Measurements from ENCODE around the gene CLMN.
A peak's percentile ranks its signal among the peaks of the same experiment; 100 is the strongest.
"Not testable (repeated sequence)": the region's sequence is repeated elsewhere in the genome, so short reads cannot be mapped to it uniquely, and the experiment has no call there.

CLMN gene

GRCh38 chr14:95213774-95214173 lies 105.9 kb downstream of the CLMN start:
- DNase-seq: no peak

DNA sequence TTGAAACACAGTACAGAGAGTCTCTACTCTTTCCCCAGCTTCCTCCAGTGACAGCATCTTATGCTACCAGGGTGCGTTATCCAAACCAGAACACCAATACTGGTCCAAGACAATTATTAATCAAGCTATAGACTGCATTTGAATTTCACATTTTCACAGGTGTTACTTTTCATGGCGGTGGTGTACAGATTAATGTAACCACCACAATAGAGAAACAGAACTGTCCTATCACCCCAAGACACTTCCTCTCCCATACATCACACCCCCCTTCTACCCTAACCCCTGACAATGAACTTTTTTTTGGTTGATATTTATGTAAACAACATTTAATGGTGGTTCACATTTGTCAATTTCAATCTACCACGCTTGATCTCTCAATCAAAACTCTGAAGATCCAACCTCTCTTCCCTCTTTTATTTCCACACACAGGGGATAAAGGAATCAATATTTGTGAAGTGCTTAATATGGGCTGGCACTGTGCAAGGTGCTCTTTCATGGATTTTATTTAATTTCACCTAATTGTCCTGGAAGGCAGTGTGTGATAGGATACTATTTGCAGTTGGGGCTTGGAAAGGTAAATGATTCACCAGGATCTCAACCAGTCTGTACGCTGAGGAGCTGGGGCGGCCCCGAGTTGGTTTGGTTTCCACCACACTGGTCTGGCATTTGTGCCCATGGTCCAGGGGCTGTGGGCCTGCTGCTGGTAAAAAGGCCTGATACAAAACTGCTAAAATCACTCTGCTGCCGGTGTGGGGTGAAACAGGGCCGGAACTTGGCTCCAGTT lies 107.8 kb downstream of the CLMN start:
- DNase-seq: no peak

DNA sequence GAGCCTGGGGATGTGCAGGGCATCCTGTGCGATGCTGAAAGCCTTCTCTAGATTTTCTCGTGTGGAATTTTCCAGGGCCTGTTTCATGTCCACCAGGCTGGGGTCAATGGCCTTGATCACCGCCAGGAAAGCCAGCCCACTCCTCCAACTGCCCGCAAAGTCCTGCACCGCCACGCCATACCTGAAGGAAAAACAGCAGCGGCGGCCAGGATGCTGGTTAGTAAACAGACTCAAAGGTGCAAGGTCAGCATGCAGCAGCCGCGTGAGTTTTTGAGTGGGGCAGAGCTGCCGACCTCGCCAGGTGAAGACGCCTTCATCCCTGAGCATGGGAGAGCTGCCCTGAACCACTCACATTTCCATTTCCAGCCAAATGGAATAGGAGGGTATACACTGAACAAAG lies 109.0 kb downstream of the CLMN start:
- no peak for DNase-seq

GRCh38 chr14:95208598-95208997 lies 111.1 kb downstream of the CLMN start:
- DNase-seq: no peak

DNA sequence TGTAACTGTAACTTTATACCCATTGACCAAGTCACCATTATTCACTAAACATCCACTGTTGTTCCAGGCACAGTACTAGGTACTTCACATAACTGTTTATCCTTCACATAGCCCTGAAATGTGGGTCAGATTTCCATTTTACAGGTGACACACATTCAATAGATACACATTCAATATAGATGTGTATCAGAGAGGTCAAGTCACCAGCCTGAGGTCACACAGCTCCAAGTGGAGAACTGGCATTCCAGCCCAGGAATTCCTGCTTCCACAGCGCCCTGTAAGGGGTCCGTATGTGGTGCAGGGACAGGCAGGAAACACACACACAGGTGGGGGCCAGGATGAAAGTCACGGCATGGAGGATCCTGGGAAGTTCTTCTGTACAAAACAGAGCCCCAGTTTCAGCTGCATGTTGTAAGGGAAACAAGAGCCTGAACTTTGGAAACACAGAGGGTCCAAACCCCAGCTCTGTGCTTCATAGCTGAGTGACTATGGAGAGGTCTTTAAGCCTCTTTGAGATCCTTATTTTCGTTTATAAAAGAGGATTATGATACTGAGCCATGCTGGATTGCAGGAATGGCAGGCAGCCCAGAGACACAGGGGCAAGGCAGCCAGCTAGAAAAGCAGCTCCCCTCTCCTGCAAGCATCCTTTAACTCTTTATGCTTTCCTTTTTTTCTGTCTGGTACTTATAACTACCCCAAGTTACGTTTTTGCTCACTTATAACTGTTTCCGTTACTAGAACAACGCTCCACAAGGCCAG lies 112.1 kb downstream of the CLMN start:
- DNase-seq: no peak

DNA sequence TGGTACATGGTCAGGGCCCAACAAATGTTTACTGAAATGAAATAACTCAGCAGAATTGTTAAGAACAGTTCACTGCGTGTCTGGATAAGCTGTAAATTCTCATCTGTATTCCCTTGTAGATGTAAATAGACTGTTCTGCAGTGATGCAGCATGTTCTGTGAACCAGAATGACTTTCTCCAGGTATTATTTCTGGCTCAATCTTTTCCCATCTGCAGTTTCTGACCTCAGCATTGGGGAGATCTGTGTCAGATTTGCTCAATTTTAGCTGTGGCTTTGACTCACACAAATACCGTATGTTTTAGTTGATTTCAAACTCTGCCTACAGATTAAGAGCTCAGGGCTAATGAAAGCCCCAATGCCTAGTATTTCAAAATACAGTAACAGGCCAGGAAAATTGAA lies 113.2 kb downstream of the CLMN start:
- DNase-seq: no peak

GRCh38 chr14:95204705-95205104 lies 115.0 kb downstream of the CLMN start:
- no peak for DNase-seq

DNA sequence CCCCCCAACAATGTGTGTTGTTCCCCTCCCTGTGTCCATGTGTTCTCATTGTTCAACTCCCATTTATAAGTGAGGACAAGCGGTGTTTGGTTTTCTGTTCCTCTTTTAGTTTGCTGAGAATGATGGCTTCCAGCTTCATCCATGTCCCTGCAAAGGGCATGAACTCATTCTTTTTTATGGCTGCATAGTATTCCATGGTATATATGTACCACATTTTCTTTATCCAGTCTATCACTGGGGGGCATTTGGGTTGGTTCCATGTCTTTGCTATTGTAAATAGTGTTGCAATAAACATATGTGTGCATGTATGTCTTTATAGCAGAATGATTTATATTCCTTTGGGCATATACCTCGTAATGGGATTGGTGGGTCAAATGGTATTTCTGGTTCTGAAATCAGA lies 118.0 kb downstream of the CLMN start:
- DNase-seq: not testable (repeated sequence)

DNA sequence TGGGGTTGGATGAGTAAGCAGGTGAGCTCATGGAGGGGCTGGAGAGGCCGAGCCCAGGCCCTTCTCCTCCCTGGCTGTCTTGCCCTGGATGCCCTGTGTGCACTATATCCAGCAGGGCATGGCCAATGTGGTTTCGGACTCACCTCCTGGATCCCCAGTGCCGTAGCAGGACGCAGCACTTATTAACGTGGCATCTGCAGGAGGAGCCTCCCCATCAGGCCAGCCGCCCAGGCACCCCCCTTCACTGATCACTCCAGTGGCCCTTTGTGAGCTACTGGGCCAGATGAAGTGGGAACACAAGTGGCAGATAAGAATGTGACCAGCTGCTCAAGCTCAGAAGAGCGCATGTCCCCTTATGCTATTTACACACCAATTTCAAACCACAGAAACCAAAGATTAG lies 119.3 kb downstream of the CLMN start:
- no peak for DNase-seq

- no peak for DNase-seq
These were observed 120.3 kb downstream of the CLMN start for GRCh38 chr14:95199298-95199983.

DNA sequence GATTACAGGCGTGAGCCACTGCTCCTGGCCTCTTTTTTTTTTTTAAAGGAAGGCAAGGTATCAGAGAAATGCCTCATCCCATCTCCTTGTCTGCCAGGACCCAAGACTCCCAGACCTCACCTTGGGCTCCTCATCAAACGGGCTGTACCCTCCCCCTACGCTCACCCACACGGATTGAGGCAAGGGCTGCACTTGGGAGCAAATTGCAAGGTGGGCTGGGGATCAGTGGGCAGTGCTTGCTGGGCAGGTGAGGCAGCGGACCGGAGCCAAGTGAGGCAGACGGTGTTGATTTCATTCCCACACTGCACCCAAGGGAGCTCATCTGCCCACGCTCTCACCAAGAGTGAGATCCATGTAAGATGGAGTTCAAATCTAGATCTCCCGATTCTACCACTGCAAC lies 121.4 kb downstream of the CLMN start:
- DNase-seq: no peak

- no peak for DNase-seq
These were observed 122.2 kb downstream of the CLMN start for GRCh38 chr14:95197551-95197950.

DNA sequence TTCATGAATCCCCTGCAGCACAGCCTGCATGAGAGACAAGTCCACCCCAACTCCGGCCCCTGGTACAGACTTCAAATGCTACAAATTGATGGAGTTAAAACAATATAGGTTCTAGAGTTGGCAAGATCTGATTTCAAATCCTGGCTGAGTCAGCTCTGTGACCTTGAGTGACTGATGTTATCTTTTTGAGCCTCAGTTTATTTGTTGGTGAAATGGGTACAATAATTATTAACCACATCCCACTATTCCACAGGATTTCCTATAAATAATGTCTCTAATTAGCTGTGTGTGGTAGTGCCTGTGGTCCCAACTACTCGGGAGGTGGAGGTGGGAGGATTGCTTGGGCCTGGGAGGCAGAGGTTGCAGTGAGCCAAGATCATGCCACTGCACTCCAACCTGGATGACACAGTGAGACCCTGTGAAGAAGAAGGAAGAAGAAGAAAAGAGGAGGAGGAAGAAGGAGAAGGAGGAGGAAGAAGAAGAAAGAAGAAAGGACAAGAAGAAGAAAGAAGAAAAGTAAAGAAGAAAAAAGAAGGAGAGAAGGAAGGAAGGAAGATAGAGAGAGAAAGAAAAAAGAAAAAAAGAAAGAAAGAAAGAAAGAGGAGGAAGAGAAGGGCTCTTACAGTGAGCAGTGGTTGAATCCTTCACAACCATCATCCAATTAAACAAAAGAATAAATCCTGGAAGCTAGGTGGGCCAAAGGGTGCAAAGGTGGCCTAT lies 122.7 kb downstream of the CLMN start:
- DNase-seq: no peak

DNA sequence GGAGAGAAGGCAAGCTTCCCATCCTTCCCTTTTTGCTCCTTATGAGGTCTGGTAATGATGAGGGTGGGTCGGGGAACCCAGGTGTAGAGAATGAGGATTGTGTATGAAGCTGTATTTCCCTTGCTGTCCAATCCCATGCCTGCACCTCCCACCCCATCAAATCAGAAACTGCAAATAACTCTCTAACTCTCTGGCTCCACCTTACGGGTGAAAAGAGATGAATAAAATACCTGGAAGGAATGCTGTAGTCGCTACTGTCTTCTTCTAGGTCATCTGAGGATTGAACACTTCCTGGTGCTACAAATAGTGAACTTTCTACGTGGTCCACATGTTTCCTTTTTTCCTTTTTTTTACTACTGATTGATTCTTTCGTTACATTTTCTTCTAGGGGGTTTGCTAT lies 123.4 kb downstream of the CLMN start:
- DNase-seq: peak; percentile 27 to 48

DNA sequence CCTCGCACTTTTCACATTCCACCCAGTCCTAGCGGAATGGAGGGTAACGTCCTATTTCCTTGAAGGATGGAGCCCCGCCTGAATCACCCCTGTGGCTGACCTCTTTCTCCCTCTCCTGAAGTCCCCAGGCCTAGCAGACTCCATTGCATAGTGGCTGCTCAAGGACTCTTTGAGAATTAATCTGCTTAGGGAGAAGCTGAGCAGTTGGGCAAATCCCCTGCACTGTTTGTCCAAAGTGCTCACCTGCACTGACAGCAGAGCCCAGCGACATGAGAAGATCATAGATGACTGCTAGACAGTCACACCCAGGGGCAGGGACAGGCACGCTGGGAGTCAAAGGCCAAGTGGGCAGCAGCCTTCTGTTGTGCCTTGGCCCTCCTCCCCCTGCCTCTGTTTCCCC lies 124.7 kb downstream of the CLMN start:
- DNase-seq: no peak

GRCh38 chr14:95193081-95193480 lies 126.6 kb downstream of the CLMN start:
- DNase-seq: no peak

- DNase-seq: no peak
These were observed 127.4 kb downstream of the CLMN start for GRCh38 chr14:95192311-95192710.

DNA sequence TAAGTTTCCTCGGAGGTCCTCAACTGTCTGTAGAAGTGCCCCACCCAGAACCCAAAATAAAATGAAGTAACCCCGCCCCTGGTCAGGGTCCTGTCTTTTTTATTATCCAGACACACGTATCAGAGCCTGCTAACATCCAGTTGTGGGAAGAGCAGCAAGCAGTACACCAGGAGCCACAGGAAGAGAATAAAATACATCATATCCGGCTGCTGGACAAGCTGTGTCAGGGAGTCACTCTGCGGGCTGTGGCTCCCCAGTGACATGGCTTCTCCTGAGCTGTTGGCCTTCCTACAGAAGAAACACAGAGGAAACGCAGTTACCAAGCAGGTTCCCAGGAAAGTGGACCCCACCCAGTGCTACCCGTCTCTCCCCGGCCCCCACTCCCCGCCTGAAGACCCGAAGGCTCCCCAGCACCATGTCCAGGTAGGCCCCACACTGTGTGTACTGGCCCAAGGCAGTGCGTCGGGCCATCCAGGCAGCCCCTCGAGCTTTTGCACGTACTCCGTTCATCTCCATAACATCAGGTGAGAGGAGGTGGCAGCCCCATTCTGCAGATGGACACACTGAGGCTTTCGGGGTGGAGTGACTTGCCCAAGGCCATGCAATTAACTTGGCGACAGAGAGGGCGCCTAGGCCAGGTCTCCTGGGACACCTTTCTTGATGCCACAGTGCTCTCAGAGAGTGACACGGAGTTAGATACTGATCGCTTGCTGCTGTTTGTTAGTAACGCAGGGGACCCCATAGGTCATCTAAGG lies 128.1 kb downstream of the CLMN start:
- no peak for DNase-seq

GRCh38 chr14:95190857-95191256 lies 128.9 kb downstream of the CLMN start:
- DNase-seq: no peak

GRCh38 chr14:95190346-95190840 lies 129.3 kb downstream of the CLMN start:
- no peak for DNase-seq

- no peak for DNase-seq
These were observed 130.2 kb downstream of the CLMN start for GRCh38 chr14:95189367-95190132.
